K562 (cell line): ENCODE results near the gene FAM83F. TPM values are rescaled to one million over a fixed set of nuclear protein-coding genes. Genes with fewer than 3 reads are reported as not detected.

Source experiments
- ATAC-seq: fragments of 200-7000 bp; cut with Tn5 transposase; 3 replicates; pipeline ENCODE4 v1.9.1; 2020; ENCODE audit warnings: moderate library complexity
- BruUV-seq: library from RNA; stranded (reverse); fragments of 400-500 nt; replicated peaks from 2 replicates; lab custom pipeline; 2021; lab: Mats Ljungman, UMichigan
- CTCF ChIA-PET: fragments of 300-600 bp; formaldehyde crosslinking; extraction: SDS; loops from one replicate; lab custom pipeline; 2021; ENCODE audit warnings: low intra/inter-chr PET ratio; lab: Yijun Ruan, JAX
- POLR2A ChIA-PET: fragments of 300-600, 350-650 bp; sonication (Branson Sonifier 250); formaldehyde crosslinking; extraction: SDS; loops from one replicate; lab custom pipeline; 2021; ENCODE audit warnings: antibody characterized with exemption, inconsistent platforms; lab: Yijun Ruan, JAX
- DNase-seq, 4 experiments: peaks; one replicate each; pipeline versions ENCODE4 v3.0.0 to v3.0.0-alpha.2; 2011 to 2018; ENCODE audit warnings: low spot score in 3 of 4, mixed read lengths in 3 of 4; ENCODE audit errors: extremely low read depth in 1 of 4
- FAIRE-seq: peaks from 2 replicates; lab custom pipeline; 2011; peaks lifted over from hg19 to GRCh38; lab: Jason Lieb, UNC
- H2AFZ ChIP-seq: 2 replicates; pipeline ENCODE4 v1.6.0; 2011; ENCODE audit warnings: low read depth, low read length, control low read depth, inconsistent platforms
- H3K27ac ChIP-seq: fragments of 200-600 bp; 3 replicates; pipeline ENCODE4 v1.8.0; 2011; ENCODE audit warnings: low read depth, mild to moderate bottlenecking, control low read depth, inconsistent platforms, low read length, moderate library complexity, mixed read lengths; ENCODE audit errors: extremely low read depth
- H3K27me3 ChIP-seq, 2 experiments: fragments of 300-600 bp in 1 of 2; 2 replicates in 1 of 2; 3 replicates in 1 of 2; pipeline versions ENCODE4 v1.6.0 to v1.8.0; 2011; ENCODE audit warnings: inconsistent platforms in 2 of 2, low read length in 2 of 2, mild to moderate bottlenecking in 1 of 2, mixed read lengths in 1 of 2, moderate library complexity in 1 of 2; ENCODE audit not compliant: control insufficient read depth in 2 of 2, insufficient read depth in 2 of 2
- H3K36me3 ChIP-seq: fragments of 300-600 bp; 3 replicates; pipeline ENCODE4 v1.8.0; 2011; ENCODE audit warnings: mild to moderate bottlenecking, low read length, inconsistent platforms; ENCODE audit not compliant: control insufficient read depth, insufficient read depth
- H3K4me1 ChIP-seq, 2 experiments: fragments of 200-600 bp in 1 of 2; replicated peaks in 1 of 2; 2 replicates in 1 of 2; 3 replicates in 1 of 2; pipeline versions ENCODE4 v1.5.1 to v1.8.0; 2011; ENCODE audit warnings: inconsistent platforms in 2 of 2, low read length in 2 of 2, mild to moderate bottlenecking in 1 of 2, mixed read lengths in 1 of 2, moderate library complexity in 1 of 2; ENCODE audit not compliant: control insufficient read depth in 2 of 2, insufficient read depth in 2 of 2
- H3K4me2 ChIP-seq: 2 replicates; pipeline ENCODE4 v1.6.1; 2011; ENCODE audit warnings: low read length, control low read depth, inconsistent platforms, mixed read lengths; ENCODE audit not compliant: insufficient read depth
- H3K4me3 ChIP-seq: fragments of 200-600 bp; sonication (generic), shearing (Covaris generic); 2 replicates; pipeline ENCODE4 v1.5.1; 2016; ENCODE audit warnings: control low read depth, inconsistent platforms
- H3K79me2 ChIP-seq: fragments of 200-600 bp; 3 replicates; pipeline ENCODE4 v1.8.0; 2011; ENCODE audit warnings: low read length, inconsistent platforms; ENCODE audit not compliant: control insufficient read depth, insufficient read depth
- H3K9ac ChIP-seq, 2 experiments: 2 replicates each; pipeline versions ENCODE4 v1.6.0 to v1.6.1; 2011; ENCODE audit warnings: low read depth in 2 of 2, low read length in 2 of 2, control low read depth in 1 of 2, inconsistent platforms in 1 of 2, mild to moderate bottlenecking in 1 of 2, mixed read lengths in 1 of 2; ENCODE audit not compliant: insufficient read depth in 1 of 2
- H3K9me1 ChIP-seq: one replicate; pipeline ENCODE4 v1.6.0; 2011; ENCODE audit warnings: inconsistent platforms, mild to moderate bottlenecking, low read length, moderate library complexity; ENCODE audit not compliant: control insufficient read depth, insufficient read depth
- H3K9me3 ChIP-seq: replicated peaks from 2 replicates; pipeline ENCODE4 v1.5.1; 2011; ENCODE audit warnings: low read depth, low read length, inconsistent platforms; ENCODE audit not compliant: control insufficient read depth, insufficient read depth
- H4K20me1 ChIP-seq: replicated peaks from 2 replicates; pipeline ENCODE4 v1.6.1; 2011; ENCODE audit warnings: low read length, inconsistent platforms, mixed read lengths; ENCODE audit not compliant: control insufficient read depth, insufficient read depth
- ARID1B ChIP-seq: fragments of 450-650 bp; IDR thresholded peaks from 2 replicates; pipeline ENCODE4 v1.6.1; 2016; ENCODE audit warnings: antibody characterized with exemption, mild to moderate bottlenecking, inconsistent platforms
- CBFA2T3 ChIP-seq: fragments of 450-650 bp; IDR thresholded peaks from 2 replicates; pipeline ENCODE4 v1.6.1; 2017
- MCM7 ChIP-seq, 2 experiments: fragments of 450-650 bp; IDR thresholded peaks; 2 replicates each; pipeline ENCODE4 v1.6.1; 2016 to 2018
- WGBS: fragments of 100-300 bp; shearing (Covaris generic); methylation state at CpG from one replicate; pipeline ENCODE4 v1.1.6; 2016; ENCODE audit warnings: low coverage, mixed read lengths; ENCODE audit not compliant: insufficient coverage; ENCODE audit errors: missing lambda C conversion rate; 5-methylcytosine and 5-hydroxymethylcytosine counted together
- in situ Hi-C: fragments of 300-500 bp; cut with MboI; formaldehyde crosslinking; loops from 4 replicates; pipeline ENCODE4 v1.15.0; 2018; ENCODE audit warnings: inconsistent platforms, mixed read lengths
- intact Hi-C: fragments of 100-400 bp; cut with micrococcal nuclease; formaldehyde crosslinking; loops from 2 replicates; pipeline ENCODE4 v1.14.2; 2022
- polyA plus RNA-seq, 8 experiments: library from polyadenylated mRNA; depleted of rRNA in 4 of 8; stranded (reverse) in 5 of 8; unstranded in 3 of 8; fragments of >200 nt; fragmentation: Nextera tagmentation in 2 of 8; fragmentation: Illumina TruSeq in 1 of 8; extraction: Ambion mirVana in 2 of 8; extraction: Trizol in 1 of 8; gene quantifications; 2 replicates each; pipeline versions ENCODE4 v1.2.1 to v1.2.3, GENCODE V29; 2011 to 2014; ENCODE audit warnings: inconsistent platforms in 1 of 8, missing spikeins in 1 of 8
- total RNA-seq, 7 experiments: library from RNA; depleted of rRNA in 6 of 7; stranded (reverse); fragments of >200 nt in 6 of 7; fragmentation: Illumina TruSeq in 2 of 7; extraction: Trizol in 2 of 7; gene quantifications; 2 replicates each; pipeline versions ENCODE4 v1.2.1 to v1.2.3, GENCODE V29; 2011 to 2021; ENCODE audit warnings: low replicate concordance in 1 of 7
- TF ChIP-seq, protein P1 (sequence below), 2 experiments: fragments of 450-650 bp; formaldehyde crosslinking in 1 of 2; IDR thresholded peaks; 2 replicates each; pipeline versions ENCODE4 v1.4.0 to v1.6.1; 2014 to 2020; ENCODE audit warnings: mild to moderate bottlenecking in 2 of 2, borderline replicate concordance in 1 of 2, low read depth in 1 of 2

The FAM83F gene
- total and polyA plus RNA-seq, 9 of the 15 experiments (the other 6 are each of a cell fraction or from before 2014, with no cell fraction given), result under 0.01 to 0.13 (median 0.04) TPM; not detected in 1

DNA sequence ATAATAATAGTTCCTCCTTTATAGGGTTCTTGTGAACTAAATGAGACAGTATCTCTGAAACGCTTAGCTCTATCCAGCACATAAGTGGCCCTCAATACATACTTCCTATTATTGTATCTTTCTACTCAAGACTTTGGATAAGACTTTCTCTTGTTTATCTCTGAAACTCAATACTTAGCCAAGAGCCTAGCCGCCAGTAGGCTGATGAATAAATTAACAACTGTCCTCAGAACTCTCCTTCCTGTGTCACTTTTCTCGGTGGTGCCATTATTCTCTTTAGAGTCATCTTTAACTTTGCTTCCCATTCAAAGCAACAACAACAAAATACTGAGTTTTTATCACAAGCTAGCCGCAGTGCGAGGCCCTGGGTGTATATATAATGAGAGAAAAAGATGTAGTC lies 86.9 kb downstream of the FAM83F start:
- no TSS peak for BruUV-seq

More for the DNA sequence above, 86.9 kb downstream of the FAM83F start:
- no peaks in the 10 kb centered on the region for H4K20me1 ChIP-seq
- peak overlapping the region in 1 of 2 experiments; percentile 14; a peak in 1 of 4 replicates for H3K9ac ChIP-seq
- in situ Hi-C loops, result no loop called here
- intact Hi-C loops, result no loop called here
- H3K27ac ChIP-seq, result peak overlapping the region; percentile 54; the same call in 1 of the 3 replicates
- FAIRE-seq (peak; percentile 23), ATAC-seq (peak; percentile 53), DNase-seq (peak in 1 of 4 experiments; percentile 28)
- 6% methylated on average over 5 of the region's 5 CpGs for WGBS
- no peaks in the 10 kb centered on the region for H3K27me3 ChIP-seq
- H3K4me2 ChIP-seq, result peak overlapping the region; percentile 10; the same call in 1 of the 2 replicates
- H2AFZ ChIP-seq, result no peak overlapping the region; the same call in 1 of the 2 replicates
- no peaks in the 10 kb centered on the region for H3K9me1 ChIP-seq
- ChIA-PET POLR2A (no interaction called here), CTCF (no interaction called here)
- peaks cover 6 to 38% of the 10 kb centered on the region in 2 experiments; a peak in 4 of 5 replicates for H3K4me1 ChIP-seq
- TF ChIP-seq, protein P1, sequence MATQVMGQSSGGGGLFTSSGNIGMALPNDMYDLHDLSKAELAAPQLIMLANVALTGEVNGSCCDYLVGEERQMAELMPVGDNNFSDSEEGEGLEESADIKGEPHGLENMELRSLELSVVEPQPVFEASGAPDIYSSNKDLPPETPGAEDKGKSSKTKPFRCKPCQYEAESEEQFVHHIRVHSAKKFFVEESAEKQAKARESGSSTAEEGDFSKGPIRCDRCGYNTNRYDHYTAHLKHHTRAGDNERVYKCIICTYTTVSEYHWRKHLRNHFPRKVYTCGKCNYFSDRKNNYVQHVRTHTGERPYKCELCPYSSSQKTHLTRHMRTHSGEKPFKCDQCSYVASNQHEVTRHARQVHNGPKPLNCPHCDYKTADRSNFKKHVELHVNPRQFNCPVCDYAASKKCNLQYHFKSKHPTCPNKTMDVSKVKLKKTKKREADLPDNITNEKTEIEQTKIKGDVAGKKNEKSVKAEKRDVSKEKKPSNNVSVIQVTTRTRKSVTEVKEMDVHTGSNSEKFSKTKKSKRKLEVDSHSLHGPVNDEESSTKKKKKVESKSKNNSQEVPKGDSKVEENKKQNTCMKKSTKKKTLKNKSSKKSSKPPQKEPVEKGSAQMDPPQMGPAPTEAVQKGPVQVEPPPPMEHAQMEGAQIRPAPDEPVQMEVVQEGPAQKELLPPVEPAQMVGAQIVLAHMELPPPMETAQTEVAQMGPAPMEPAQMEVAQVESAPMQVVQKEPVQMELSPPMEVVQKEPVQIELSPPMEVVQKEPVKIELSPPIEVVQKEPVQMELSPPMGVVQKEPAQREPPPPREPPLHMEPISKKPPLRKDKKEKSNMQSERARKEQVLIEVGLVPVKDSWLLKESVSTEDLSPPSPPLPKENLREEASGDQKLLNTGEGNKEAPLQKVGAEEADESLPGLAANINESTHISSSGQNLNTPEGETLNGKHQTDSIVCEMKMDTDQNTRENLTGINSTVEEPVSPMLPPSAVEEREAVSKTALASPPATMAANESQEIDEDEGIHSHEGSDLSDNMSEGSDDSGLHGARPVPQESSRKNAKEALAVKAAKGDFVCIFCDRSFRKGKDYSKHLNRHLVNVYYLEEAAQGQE (IDR thresholded peaks at IDR 0.05; ENCODE audit: borderline replicate concordance), result peak; percentile 7; the same call in 1 of the 2 replicates
- TF ChIP-seq, protein P1 (CRISPR knock-in tag; IDR thresholded peaks at IDR 0.05; ENCODE audit: low read depth), result no peak
- 0 out of 2 replicates have a peak, but pooled peaks have one; percentile 13 for TF ChIP-seq ARID1B
- peak; percentile 38; the same call in 1 of the 2 replicates for TF ChIP-seq CBFA2T3
- TF ChIP-seq MCM7 (IDR thresholded peaks at IDR 0.05), result no peak
- H3K79me2 ChIP-seq, result peaks cover 13% of the 10 kb centered on the region; the same call in 2 of the 3 replicates
- no peaks in the 10 kb centered on the region for H3K9me3 ChIP-seq
- H3K36me3 ChIP-seq, result no peaks in the 10 kb centered on the region
- H3K4me3 ChIP-seq, result no peak overlapping the region
